Fibroblast of upper back skin (primary cell): ENCODE measurements around the gene SOX8.

ENCODE experiments used
- DNase-seq: peaks from one replicate; pipeline ENCODE4 v3.0.0-alpha.2; 2013

Gene SOX8

GRCh38 chr16:988471-989353 lies 7.1 kb downstream of the SOX8 start:
- DNase-seq: no peak

DNA sequence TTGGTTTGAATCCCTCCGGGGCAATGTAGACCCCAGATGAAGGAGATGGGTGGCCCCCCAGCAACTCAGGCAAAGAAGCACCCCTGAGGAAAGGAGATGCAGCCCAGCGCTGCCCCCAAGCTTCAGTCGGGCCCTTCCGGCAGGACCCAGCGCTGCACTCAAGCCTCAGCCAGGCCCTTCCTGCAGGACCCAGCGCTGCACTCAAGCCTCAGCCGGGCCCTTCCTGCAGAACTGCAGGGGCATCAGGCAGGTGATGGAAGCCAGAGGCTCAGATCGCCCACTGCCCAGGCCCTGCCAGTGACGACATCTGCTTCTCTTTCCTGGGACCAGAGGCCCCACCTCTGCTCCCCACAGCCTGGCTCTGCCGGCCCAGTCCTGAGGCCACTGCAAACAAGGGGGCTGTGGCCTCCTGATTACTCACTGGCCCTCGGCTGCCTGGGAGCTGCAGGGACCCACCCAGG lies 7.8 kb downstream of the SOX8 start:
- DNase-seq: no peak

DNA sequence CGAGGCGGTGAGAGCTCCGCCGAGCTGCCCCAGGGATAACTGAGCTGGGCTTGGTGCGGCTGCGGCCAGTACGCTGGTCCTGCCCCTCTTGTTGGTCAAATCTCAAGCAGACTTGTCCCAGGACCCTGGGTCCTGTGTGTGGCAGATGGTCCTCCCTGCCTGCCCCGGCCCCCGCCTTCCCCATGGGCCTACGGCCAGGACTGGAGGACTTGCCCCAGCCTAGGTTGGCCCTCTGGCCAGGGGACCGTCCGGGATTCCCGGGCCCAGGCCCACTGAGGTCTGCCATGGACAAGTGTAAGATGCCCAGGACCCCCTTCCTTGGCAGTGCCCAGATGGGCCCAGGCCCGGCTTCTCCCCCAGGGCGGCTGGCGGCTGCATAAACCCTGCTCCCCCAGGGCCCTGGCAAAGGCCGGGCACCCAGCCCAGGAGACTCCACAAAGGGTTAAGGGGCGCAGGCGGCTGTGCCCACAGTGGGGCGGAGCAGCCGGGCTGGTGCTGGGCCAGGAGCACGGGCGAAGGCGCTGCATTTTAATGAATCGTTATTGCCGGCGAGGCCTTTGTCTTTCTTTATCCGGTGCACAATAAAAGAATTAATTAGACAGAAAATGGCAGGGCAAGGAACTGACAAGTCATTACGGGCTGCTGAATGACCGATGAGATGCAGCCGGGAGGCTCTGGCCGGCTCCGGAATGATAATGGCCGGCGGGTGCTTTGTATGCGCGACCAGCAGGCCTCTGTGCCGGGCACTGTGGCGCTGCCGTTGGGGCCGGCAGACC lies 9.1 kb downstream of the SOX8 start:
- no peak for DNase-seq

DNA sequence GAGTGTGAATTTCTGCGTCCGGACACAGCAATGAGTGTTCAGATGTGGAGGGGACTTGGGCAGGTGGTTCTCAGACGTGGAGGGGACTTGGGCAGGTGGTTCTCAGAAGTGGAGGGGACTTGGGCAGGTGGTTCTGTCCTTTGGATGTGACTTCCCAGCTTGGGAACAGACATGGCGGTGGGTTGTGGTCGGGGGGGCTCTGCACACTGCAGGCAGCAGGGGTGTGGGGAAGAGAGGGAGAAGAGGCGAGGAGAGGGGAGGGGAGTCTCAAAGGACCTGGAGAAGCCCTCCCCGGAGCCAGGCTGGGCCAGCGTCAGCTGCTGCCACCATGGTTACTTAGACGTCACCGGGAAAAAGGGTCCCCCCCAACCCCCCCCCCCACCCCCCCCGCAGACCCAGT lies 9.8 kb downstream of the SOX8 start:
- no peak for DNase-seq

DNA sequence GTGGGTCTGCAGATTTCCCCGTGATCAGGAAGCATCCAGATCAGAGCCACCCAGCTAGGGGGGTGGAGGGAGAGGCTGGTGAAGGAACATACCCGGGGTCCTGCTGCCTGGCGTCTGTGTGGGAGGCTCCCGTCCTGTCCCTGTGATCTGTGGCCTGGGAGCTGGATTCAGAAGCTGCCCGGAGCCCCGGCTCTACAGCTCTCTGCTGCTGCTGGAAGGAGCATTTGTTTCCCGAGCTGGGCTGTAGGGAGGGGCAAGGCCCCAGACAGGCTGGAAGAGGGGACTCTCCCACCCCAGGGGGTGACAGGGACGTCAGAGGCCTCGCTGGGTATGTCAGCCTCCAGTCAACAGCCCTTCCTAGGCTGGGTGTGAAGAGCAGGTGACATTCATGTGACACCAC lies 10.2 kb downstream of the SOX8 start:
- DNase-seq: no peak

DNA sequence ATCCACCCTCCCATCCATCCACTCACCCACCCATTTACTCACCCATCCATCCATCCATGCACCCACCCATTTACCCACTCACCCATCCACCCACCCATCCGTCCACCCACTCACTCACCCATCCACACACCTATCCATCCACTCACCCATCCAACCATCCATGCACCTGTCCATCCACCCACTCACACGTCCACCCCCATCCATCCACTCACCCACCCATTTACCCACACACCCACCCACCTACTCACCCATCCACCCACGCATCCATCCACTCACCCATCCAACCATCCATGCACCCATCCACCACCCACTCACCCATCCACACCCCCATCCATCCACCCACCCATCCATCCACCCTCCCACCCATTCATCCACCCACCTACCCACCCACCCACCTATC lies 12.2 kb downstream of the SOX8 start:
- DNase-seq: no peak

- no peak for DNase-seq
Observed at GRCh38 chr16:995087-995486, 13.5 kb downstream of the SOX8 start.

DNA sequence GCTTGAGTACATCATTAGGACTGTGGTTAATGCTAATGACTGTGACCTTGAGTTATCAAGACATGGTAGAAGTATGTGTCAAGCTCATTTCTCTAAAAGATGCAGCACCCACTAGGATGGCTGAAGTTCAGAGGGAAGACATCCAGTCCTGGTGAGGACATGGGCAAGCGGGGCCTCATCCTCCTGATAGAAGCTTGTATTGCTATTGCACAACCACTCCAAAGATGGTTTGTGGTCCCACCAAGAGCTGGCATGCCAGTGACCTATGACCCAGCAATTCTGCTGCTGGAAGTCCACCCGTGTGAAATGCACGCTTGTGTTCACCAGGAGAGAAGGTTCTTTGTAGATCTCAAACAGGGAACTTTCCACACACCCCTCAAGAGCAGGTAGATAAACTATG lies 14.2 kb downstream of the SOX8 start:
- no peak for DNase-seq

GRCh38 chr16:996681-997080 lies 15.1 kb downstream of the SOX8 start:
- no peak for DNase-seq

DNA sequence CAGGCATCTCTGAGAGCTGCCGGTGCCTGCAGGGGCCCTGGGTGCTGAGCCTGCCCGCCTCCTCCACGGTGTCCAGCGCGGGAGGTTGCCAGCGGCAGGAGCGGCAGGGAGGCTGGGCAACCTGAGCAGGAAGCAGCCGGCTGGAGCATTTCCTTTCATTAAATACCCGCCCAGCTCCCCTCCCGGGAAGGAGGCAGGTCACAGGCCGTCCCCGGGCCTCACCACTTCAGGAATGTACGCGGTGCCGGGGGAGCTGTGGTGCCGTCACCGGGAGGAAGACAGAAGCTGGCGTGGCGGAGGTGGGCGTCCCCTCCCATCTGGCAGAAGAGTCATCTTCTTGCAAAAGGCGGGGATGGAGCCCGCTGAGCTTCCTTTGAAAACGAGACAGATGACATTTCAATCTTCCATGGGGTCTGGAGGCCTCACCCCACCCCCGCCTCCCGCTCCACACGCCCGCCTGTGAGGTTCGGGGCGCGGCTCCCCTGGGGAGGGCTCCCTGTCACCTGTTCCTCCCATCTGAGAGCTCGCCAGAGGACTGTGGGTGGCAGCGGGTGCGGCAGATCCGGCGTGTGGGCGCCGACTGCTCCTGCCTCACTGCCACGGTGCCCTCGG lies 16.0 kb downstream of the SOX8 start:
- DNase-seq: peak; percentile 20

- DNase-seq: no peak
Observed at GRCh38 chr16:998211-998610, 16.6 kb downstream of the SOX8 start.

DNA sequence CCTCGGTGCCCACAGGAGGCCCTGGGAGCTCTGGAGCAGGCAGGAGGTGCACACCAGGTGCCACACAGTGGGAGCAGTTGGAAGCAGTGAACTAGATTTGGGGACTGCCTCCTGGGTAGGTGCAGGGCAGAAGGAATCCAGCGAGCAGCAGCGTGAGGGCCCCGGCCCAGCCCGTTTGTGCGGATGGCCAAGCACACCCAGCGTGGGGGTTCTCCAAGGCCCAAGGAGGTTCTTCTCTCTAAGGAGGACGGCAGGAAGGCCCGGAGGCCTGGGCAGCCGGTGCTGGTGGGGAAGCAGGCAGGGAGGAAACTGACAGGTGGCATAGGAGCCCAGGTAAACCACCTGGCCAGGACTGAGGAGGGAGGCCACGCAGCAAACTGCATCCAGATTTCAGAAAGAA lies 17.0 kb downstream of the SOX8 start:
- no peak for DNase-seq

DNA sequence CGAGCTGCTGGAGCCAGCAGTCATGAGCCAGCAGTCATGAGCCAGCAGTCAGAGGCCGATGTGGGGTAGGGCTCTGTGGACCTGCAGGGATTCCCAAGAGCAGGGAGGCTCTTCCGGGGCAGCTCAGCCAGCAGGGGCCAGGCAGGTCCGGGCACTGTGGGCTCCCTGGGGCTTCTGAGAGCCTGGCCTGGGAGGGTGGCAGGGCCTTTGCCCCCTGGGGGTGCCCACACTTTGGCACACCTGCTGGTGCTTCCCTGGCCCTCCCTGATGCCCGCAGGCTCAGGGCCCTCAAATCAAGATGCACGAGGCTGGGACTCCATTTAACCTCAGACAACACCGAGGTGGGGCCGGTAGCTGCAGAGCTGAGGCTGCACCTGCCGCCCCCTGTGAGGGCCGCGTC lies 18.1 kb downstream of the SOX8 start:
- no peak for DNase-seq

DNA sequence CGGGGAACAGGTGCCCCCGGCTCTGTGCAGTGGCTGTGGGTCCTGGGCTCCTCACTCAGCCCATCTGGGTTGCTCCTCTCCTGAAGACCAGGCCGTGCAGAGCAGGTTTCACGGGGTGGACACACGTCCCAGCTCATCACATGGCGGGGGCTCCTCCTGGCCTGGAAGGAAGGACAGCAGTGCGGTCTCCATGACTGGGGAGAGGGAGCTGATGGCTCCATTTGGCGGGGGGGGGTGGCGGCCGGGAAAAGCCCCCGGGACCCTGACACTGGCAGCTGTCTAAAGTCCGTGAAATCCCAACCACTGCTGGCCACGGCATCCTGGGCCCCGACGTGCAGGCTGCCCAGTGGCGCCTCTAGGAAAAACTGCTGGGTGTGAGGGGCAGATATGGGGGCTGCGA lies 19.0 kb downstream of the SOX8 start:
- DNase-seq: no peak

GRCh38 chr16:1001096-1001495 lies 19.5 kb downstream of the SOX8 start:
- DNase-seq: no peak

DNA sequence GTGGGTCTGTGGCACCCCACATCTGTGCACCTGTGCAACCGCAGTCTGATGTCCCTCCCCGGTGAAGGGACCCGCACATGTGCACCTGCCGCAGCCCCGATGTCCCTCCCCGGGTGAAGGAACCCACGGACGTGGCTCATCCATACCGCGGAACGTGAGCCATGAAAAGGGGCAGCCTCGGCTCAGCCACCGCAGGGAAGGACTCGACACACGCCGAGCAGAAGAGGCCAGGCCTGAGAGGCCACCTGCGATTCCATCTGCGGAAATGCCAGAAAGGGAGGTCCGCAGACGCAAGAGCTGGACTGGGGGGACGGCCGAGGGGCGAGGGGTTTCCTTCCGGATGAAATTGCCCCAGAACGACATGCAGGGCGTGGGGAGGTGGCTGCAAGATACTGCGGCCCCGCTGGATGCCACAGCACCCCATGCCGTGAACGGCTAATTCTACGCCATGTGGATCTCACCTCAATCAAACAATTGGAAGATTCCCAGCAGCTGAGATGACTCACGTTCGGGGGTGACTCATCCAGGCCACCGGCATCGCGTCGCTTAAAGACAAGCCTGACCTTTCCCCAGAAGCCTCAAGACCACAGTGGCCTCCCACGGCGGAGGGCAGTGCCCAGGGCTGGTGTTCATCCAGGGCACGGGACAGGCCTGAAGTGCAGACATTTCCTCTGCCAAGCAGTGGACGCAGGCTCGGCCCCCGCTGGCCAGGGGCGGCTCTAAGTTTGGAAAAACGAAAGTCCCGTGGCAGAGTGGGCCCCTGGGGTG lies 21.0 kb downstream of the SOX8 start:
- DNase-seq: peak; percentile 65

GRCh38 chr16:1003391-1004347 lies 22.1 kb downstream of the SOX8 start:
- DNase-seq: no peak

GRCh38 chr16:1005286-1005685 lies 23.7 kb downstream of the SOX8 start:
- DNase-seq: no peak

DNA sequence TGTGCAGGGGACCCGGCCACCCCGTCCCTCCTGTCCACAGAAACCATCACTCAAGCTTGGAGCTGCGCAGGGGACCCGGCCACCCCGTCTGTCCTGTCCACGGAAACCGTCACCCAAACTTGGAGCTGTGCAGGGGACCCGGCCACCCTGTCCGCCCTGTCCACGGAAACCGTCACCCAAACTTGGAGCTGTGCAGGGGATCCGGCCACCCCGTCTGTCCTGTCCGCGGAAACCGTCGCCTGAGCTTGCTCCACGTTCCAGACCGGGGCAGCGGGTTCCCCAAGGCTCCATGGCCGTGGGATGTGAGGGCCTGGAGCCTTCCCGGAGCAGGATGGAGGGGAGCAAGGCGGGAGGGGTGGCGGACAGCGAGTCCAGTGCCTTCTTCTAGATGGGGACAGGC lies 25.2 kb downstream of the SOX8 start:
- DNase-seq: no peak

- no peak for DNase-seq
Observed at GRCh38 chr16:1007284-1007850, 25.8 kb downstream of the SOX8 start.

- DNase-seq: no peak
Observed at GRCh38 chr16:1008085-1008484, 26.5 kb downstream of the SOX8 start.
